IPS-NIHi7 (cell line): ENCODE results near the gene DDX41.

Source experiments
- DNase-seq: peaks from one replicate; pipeline ENCODE4 v3.0.0; 2012; ENCODE audit warnings: mixed read lengths; ENCODE audit errors: extremely low spot score

DDX41 gene

GRCh38 chr5:177513500-177513899, 3.3 kb downstream of the DDX41 start:
- DNase-seq = no peak

GRCh38 chr5:177512736-177513380, 3.9 kb downstream of the DDX41 start:
- no peak for DNase-seq

- DNase-seq = no peak
These were observed 4.7 kb downstream of the DDX41 start for GRCh38 chr5:177511796-177512675.

- DNase-seq = no peak
These were observed 5.6 kb downstream of the DDX41 start for GRCh38 chr5:177511181-177511580.

GRCh38 chr5:177510567-177511053, 6.2 kb downstream of the DDX41 start:
- no peak for DNase-seq

- no peak for DNase-seq
These were observed 6.7 kb downstream of the DDX41 start for GRCh38 chr5:177509991-177510566.

- no peak for DNase-seq
These were observed 7.3 kb downstream of the DDX41 start, which contains the start of gene DOK3 for GRCh38 chr5:177509381-177509951. DOK3 (minus strand) TSS chr5:177509826; CDS start chr5:177509540, 286 bp downstream.

GRCh38 chr5:177508837-177509236, 7.9 kb downstream of the DDX41 start:
- DNase-seq = no peak

GRCh38 chr5:177508221-177508611, 8.5 kb downstream of the DDX41 start:
- no peak for DNase-seq

- DNase-seq = no peak
These were observed 9.1 kb downstream of the DDX41 start for GRCh38 chr5:177507596-177508220.

- DNase-seq = no peak
These were observed 9.6 kb downstream of the DDX41 start for GRCh38 chr5:177507165-177507564.

GRCh38 chr5:177505075-177505474, 11.7 kb downstream of the DDX41 start:
- no peak for DNase-seq

- no peak for DNase-seq
These were observed 12.4 kb downstream of the DDX41 start for GRCh38 chr5:177504086-177505056.

- no peak for DNase-seq
These were observed 13.2 kb downstream of the DDX41 start for GRCh38 chr5:177503351-177504085.

GRCh38 chr5:177502886-177503285, 13.9 kb downstream of the DDX41 start:
- DNase-seq = no peak

GRCh38 chr5:177501874-177502678, 14.7 kb downstream of the DDX41 start:
- DNase-seq = no peak

GRCh38 chr5:177500685-177501522, 15.9 kb downstream of the DDX41 start:
- DNase-seq = peak; percentile 88

- no peak for DNase-seq
These were observed 16.9 kb downstream of the DDX41 start for GRCh38 chr5:177499842-177500241.
